SK-N-MC (cell line): Measurements from ENCODE around the gene SFXN5.

Experiments used
- EZH2 ChIP-seq: fragments of 200-600 bp; sonication (generic); IDR thresholded peaks from one replicate; pipeline ENCODE4 v1.6.1; 2017; ENCODE audit warnings: antibody characterized with exemption
- POLR2AphosphoS5 ChIP-seq: IDR thresholded peaks from 2 replicates; pipeline ENCODE4 v1.6.1; 2012; ENCODE audit warnings: mild to moderate bottlenecking, low read depth, low read length, borderline replicate concordance

GRCh38 chr2:72980535-72981217 lies 90.8 kb downstream of the SFXN5 start:
- TF ChIP-seq POLR2AphosphoS5: no peak
- TF ChIP-seq EZH2: no peak
